GM18502 (cell line): Measurements from ENCODE around the gene RBBP6.
"Not testable (repeated sequence)": the region's sequence is repeated elsewhere in the genome, so short reads cannot be mapped to it uniquely, and the experiment has no call there.

ENCODE experiments used
- ATAC-seq: cut with Tn5 transposase; IDR thresholded peaks from one replicate; pipeline ENCODE4 v1.9.1; 2021; ENCODE audit warnings: mild to moderate bottlenecking; ENCODE audit not compliant: unreplicated experiment, poor library complexity

Gene RBBP6

GRCh38 chr16:24539295-24539849, at the start of gene RBBP6:
Gene RBBP6 (plus strand): TSS chr16:24539566. CDS start chr16:24540627, 1,061 bp downstream.
- ATAC-seq, result peak; percentile 90

DNA sequence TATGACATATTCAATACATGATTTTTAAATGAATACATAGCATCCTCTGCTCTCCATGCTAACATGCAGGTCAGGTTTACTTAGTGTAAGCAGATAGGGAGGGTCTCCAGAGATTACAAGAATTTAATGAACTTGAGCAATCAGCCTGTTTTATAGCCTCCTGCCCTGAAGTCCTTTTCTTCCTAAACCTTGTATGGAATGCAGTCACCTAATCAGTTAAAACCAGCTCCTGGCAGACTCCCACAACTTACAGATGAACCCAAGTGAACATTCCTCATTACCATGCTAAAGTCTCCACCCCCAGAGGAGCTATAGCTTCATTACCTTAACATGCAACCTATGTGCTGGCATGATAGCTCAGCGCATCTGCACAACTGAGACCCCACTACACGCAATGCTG, 48.5 kb upstream of the RBBP6 start:
- no peak for ATAC-seq

DNA sequence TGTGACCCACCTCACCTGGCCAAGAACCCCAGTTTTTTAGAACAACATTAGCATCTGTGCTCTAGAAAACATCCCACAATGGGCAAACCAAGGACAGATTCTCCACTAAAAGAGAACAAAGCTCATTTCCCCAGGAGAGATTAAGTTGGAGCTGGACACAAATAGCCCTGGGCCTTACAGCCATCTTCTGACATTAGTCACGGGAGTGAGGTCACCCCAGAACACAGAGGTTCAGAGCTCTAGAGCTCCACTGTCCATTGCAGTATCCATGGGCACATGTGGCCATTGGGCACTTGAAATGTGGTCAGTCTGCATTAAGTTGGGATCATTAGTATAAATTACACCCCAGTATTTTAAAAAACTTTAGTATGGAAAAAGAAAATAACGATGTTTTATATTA, 47.6 kb upstream of the RBBP6 start:
- no peak for ATAC-seq

- no peak for ATAC-seq
Measured at GRCh38 chr16:24493821-24494220, 45.5 kb upstream of the RBBP6 start.

GRCh38 chr16:24495207-24495606, 44.2 kb upstream of the RBBP6 start:
- ATAC-seq, result not testable (repeated sequence)

DNA sequence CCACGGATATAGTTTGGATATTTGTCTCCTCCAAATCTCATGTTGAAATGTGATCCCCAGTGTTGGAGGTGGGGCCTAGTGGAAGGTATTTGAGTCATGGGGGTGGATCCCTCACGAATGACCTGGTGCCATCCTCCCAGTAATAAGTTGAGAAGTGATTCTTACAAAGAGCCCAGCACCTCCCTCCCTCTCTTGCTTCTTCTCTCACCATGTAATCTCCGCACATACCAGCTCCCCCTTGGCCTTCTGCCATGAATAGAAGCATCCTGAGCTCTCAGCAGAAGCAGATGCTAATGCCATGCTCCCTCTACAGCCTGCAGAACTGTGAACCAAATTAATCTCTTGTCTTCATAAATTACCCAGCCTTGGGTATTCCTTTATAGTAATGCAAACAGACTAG, 41.9 kb upstream of the RBBP6 start:
- ATAC-seq, result no peak

DNA sequence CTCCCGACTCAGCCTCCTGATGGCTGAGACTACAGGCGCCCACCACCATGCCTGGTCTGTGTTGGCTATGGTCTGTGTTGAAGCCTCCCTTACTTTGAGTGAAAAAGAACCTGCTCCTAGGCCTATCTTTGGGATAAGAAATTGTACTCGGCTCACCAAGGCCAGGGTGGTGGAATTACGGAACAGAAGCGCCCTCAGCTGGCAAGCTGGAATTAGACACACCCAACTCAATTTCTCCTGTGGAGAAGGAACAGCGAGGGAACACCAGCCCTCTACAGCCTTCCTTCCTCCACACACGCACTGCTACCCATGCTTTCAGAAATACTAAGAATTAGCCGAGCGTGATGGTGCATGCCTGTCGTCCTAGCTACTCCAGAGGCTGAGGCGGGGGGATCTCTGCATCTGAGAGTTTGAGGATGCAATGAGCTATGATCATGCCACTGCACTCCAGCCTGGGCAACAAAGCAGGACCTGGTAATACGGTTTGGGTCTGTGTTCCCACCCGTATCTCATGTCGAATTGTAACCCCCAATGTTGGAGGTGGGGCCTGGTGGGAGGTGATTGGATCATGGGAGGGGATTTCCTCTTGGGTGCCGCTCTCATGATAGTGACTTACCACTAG, 40.1 kb upstream of the RBBP6 start:
- ATAC-seq, result no peak

DNA sequence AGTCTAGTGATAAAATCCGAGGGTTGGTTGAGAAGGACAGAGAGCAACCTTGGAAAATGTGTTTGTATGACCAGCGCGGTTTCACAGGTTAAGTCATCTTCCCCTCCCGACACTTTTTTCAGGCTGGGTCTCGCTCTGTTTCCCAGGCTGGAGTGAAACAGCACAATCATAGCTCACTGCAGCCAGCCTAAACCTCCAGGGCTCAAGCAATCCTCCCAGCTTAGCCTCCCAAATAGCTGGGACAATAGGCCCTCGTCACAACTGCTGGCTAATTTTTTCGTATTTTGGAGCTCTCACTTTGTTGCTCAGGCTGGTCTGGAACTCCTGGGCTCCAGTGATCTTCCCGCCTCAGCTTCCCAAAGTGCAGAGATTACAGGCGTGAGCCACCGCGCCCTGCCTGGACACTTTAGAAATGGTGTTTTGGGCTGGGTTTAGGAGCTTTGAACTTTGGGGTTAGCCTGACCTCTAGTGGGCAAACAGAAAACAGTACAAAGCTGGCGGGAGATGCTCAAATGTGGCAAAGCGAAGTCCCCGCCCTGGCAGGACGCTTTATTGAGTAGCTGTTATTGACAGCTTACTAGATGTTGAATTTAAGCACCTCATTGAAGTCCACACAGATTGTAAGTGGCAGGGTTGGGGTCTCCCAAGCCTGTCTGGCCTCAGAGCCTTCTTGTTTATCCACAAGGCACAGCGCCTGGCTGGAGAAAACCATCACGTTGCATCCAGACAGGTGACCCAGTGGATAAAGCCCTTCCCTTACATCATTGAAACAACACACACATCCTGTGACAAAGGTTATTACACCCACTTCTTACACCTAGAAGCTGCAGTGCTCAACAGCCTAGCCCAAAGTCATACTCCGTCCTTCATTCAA, 34.7 kb upstream of the RBBP6 start:
- ATAC-seq, result no peak

GRCh38 chr16:24505959-24506358, 33.4 kb upstream of the RBBP6 start:
- ATAC-seq, result no peak

- ATAC-seq, result no peak
Measured at GRCh38 chr16:24507959-24508480, 31.3 kb upstream of the RBBP6 start.

GRCh38 chr16:24508614-24509013, 30.8 kb upstream of the RBBP6 start:
- no peak for ATAC-seq

DNA sequence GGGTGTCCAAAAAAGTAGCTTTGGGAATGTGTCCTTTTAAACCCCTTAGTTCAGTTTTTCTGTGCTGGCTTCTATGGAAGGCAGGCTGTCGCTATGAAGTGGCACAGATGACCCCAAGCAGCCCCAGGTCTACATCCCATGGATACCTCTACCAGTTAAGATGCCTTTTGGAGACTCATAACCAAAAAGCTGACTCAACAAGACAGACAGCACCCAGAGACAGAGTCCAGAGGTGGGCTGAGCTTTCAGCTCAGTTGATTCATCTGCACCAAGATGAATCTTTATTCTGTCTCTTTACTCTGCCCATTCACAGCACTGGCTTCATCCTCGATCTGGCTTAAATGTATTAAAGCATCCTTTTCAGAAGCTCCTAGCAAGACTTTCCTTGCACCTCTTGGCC, 29.8 kb upstream of the RBBP6 start:
- ATAC-seq, result no peak

- ATAC-seq, result no peak
Measured at GRCh38 chr16:24511174-24511573, 28.2 kb upstream of the RBBP6 start.

GRCh38 chr16:24511792-24512191, 27.6 kb upstream of the RBBP6 start:
- ATAC-seq, result no peak

DNA sequence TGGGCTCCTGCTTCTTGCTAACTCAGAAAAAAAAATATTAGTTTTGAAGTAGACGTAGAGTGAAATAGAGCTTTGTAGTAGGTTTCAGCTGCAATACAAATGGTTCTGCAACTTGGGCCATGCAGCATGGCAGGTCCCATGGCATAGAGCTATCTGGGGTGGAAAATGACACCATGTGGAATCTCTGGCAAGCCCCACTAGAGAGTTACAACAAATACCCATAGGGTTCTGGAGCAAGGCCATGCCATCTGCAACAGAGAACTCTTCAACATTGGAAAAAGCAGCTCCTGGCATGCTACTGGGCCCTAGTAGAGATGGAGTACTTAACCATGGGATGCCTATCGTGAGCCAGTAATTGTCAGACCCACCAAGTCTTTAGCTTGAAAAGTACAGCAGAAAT, 25.3 kb upstream of the RBBP6 start:
- ATAC-seq, result no peak

- ATAC-seq, result no peak
Measured at GRCh38 chr16:24515186-24515585, 24.2 kb upstream of the RBBP6 start.

GRCh38 chr16:24516900-24517669, 22.3 kb upstream of the RBBP6 start:
- no peak for ATAC-seq

DNA sequence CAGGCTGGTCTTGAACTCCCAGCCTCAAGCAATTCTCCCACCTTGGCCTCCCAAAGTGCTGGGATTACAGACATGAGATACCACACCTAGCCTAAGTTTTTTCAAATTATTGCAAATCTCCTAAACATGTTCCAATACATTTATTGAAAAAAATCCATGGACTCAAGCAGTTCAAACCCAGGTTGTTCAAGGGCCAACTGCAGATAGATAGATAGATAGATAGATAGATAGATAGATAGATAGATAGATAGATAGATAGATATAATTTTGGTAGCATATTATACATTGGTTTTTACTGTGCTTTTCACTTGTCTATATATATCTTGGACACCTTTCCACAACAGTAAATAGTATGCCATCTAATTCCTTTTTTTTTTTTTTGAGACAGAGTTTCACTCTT, 20.9 kb upstream of the RBBP6 start:
- ATAC-seq, result no peak

GRCh38 chr16:24520983-24521382, 18.4 kb upstream of the RBBP6 start:
- no peak for ATAC-seq

DNA sequence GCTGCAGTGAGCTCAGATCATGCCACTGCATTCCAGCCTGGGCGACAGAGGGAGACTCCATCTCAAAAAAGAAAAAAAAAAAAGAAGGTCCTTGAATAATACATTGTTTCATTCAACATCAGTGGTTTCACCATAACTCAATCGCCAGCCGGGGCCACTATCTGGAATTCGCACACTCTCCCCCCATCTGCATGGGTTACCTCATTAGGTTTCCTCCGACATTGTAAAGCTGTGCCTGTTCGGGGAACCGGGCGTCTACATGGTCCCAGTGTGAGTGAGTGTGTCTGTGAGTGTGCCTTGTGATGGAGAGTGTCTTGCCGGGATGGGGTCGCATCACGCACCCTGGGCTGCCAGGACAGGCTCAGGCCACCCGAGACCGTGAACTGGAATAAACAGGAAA, 16.6 kb upstream of the RBBP6 start:
- no peak for ATAC-seq

DNA sequence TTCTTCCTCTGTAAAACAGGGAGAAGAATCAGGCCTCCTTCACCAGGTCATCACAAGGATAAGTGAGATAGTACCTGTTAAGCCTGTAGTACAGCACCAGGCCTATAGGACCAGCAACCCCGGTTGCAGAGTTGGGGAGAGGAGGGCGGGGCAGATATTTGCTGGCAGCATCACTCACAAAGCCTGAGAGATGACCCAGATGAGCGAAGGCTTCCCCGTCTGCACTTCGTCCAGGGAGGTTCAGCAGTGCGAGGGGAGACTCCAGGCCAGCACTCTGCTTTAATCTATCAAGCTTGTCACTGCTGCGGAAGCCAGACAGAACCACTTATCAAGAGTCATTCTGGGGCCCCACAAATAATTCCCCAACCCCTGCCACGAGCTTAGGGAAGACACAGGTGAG, 15.8 kb upstream of the RBBP6 start:
- no peak for ATAC-seq
